ENCODE results near the gene IGF2BP2.
"Not testable (repeated sequence)": the region's sequence is repeated elsewhere in the genome, so short reads cannot be mapped to it uniquely, and the experiment has no call there.

IGF2BP2 gene

DNA sequence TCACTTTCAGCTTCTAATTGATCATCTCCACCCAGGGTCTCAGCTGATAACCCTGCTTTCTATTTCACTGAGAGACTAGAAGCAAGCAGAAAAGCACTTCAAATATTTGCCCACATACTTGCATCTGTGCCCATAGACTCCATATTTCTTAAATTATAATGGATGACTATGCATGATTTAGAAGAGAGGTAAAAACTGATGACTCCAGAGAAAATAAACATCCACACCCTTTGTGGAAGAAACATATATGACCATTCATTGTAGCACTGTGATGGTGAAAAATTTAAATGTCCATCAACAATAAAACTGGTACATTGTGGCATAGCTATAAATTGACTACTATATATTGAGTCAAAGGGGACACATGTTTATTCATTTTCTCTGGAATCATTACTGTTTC lies 7.1 kb upstream of the IGF2BP2 start:
- no peak for FAIRE-seq

DNA sequence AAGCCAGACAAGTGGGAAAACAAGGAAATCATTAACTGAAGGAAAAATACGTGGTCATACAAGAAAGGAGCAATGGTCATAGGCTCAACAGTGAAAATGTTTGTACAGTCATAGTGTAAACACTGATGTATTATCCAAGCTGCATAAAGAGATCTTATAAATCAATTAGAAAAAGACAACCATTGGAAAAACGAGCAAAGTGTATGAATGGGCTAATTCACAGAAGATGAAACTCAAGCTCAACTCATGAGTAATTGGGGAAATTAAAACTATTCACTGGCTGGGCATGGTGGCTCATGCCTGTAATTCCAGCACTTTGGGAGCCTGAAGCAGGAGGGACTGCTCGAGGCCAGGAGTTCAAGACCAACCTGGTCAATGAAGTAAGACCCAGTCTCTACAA lies 6.4 kb upstream of the IGF2BP2 start:
- FAIRE-seq, result no peak

DNA sequence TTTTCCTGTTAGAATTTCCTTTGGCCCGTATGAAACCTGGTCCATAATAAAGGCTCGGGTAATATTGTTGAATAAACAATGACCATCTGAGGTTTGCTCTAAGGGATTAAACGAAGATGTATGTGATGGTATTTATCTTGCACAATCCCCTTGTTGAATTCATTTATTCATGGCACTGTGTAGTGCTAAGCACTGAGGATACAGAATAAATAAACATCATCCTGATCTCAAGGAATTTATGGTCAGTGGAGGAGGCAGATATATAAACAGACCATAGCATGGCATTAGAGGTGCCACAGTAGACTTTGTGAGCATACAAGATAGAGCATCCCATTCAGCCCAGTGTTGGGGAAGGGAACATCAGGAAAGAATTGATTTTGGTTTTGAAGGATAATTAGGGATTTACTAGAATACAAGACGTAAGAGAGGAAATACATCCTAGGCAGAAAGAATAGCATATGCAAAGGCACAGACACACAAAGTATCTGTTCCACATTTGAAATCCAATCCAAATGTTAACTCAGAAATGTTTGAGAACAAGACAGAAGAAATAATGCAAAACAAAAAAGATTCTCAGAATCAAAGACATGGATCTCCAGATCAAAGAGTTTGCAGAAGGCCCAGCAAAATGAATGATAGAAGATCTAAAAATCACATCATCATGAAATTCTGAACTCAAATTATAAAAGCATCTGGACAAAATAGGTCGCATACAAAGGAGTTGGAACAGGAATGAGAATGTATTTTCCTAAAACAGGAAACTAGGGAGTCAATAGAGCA lies 5.4 kb upstream of the IGF2BP2 start:
- no peak for FAIRE-seq

DNA sequence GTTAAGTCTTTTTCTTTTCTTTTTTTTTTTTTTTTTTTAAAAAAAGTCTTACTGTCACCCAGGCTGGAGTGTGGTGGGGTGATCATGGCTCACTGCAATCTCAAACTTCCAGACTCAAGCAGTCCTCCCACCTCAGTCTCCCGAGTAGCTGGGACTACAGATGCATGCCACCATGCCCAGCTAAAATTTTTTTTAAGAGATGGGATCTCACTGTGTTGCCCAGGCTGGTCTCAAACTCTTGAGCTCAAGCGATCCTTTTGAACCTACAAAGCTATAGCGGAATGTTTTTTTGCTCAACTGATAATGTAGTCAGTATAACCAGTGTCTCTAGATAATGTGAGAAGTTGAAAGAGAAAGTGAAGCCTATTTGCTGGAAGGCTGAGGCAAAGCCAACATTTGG lies 3.9 kb upstream of the IGF2BP2 start:
- no peak for FAIRE-seq

- FAIRE-seq, result no peak
These were observed 2.9 kb upstream of the IGF2BP2 start for GRCh38 chr3:185827595-185828344.

GRCh38 chr3:185825639-185826481 lies 1.0 kb upstream of the IGF2BP2 start:
- FAIRE-seq, result no peak

DNA sequence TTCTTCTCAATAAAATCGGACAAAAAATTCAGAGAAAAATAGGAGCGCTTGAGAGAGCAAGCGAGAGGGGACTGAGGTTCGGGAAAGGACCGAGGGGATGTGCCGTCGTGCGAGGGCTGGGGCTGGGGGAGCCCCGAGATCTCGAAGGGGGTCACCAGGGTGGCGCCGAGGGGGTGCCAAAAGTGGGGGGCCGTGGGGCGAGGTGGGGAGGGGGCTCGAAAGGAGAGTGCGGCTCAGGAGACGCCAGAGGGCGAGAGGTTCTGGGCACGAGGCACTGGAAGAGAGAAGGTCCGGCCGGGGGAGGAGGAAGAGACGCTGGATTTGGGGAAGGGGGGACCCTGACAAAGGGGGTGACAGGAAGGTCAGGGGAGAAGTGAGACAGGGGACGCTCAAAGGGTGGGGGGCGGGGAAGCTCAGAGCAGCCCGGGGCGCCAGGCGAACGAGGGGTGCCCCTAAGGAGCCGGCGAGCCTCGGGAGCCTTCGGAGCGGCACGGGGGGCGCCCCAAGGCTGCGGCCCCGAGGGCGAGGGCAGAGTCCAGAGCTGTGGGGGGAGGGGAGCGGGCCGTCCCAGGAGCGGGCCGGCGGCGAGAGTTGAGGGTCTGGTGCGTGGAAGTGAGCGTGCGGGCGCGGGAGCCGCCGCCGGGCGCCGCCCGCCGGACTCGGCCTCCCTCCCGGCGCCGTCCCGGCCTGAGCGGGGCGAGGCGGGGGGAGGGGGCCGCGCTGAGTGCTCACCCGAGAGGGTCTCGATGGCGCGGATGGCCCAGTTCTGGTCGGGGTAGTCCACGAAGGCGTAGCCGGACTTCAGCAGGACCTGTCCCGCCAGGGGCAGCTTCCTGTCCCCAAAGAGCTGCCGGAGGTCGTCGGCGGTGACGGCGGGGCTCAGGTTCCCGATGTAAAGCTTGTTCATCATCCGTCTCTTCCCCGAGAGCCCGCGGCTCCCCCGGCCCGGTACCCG lies 514 bp downstream of the IGF2BP2 start:
- FAIRE-seq, result no peak

DNA sequence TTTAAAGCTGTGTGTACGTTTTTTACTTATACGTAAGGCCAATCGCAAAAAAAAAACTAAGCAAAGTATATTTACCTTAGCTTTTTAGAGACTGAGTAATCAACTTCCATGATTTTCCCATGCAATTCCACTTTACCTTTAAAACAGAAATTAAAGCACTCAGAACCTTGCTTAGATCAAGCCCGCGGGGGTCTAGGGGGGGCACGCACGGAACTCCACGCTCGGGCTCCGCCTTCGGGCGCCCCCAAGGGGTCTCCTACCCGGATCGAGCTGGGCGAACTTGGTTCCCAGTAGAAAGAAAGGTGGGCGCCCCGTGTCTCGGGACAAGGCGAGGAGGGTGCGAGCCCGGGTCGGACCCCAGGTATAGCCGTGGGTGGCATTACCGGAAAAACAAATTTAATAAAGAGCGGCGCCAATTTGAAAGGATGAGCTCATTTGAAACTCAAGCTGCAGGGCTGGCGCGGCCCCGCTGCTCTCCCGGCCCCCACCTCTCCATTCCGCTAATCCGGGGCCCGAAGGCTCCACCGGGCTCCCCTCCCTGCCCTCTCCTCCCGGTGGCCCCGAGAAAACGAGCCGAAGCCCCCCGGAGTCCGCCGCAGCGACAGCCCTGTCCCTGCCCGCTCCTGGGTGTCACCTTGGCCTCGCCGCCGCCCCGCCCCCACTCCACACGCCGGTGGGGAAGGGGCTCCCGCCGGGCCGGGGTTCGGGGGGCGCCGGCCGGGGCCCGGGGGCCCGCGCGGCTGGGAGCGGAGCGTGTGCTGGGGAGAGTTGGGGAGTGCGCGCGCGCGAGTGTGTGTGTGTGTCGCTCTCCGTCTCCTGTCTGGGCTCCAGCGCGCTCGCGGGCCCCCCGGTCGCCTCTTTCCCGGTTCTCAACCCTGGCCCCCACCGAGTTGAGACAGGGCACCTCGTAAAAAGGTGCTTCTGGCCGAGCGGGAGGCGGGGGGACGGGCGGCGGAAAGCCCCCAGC lies 1.5 kb downstream of the IGF2BP2 start:
- peak; percentile 98 for FAIRE-seq

- FAIRE-seq, result no peak
These were observed 2.4 kb downstream of the IGF2BP2 start for GRCh38 chr3:185822221-185823000.

DNA sequence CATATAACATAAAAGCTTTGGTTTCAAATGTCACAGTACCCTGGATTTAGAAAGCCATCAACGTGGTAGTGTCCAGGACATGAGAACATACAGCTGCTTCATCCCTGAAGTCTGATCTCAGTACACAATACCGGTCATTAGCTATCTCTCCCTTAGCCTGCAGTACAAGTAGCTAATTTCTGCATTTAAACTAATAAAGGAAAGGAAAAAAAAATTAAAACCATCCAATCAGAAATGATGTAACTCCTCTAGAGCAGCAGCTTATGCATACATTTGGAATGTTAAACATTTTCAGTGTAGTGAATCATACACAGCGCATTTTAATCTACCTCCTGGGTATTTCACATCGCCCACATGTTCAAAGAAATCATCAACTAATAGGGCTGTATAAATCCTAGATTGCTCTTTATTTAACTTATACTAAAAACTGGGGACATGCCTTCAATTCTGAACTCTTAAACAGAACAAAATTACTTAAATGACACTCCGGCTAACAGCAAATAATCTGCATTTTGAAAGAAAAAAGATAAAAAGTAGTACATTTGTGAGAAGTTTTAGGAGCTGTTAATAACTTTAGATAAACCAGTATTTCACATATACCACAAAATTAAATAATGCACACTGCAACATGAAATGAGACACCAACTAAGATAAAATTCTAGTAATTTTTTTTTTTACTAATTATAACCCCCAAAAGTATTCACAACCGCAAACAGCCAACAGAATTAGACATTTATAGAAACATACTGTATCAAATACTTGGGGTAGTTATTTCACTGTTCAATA lies 3.7 kb downstream of the IGF2BP2 start:
- peak; percentile 95 for FAIRE-seq

DNA sequence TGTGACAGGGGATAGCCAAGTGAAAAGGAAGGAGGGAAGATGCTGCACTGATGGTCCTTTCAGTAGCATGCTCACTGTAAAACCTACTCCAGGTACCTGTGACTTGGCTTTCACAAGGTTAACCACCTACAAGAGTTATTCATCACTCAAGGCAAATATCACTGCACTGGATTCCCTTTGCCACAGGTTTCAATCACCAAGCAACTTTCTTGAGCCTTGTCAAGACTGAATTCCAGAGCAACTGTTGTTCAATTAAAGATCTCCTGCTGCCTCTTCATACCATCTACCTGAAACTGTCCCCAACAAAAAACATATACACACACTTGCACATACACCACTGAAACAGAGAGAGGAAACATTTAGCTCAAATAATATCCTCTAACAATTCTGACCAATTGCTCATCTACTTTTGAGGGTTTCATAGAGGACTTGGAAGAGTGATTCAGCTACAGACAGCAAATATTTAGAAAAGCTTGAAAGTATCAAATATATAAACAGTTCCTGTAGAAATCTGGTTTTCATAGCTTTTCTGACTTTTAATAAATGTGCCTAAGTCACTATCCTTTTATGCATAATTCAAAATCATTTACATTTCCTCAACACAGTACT lies 6.5 kb downstream of the IGF2BP2 start:
- FAIRE-seq, result no peak

- FAIRE-seq, result peak; percentile 42
These were observed 9.2 kb downstream of the IGF2BP2 start for GRCh38 chr3:185815391-185816282.

GRCh38 chr3:185813691-185814215 lies 11.1 kb downstream of the IGF2BP2 start:
- peak; percentile 84 for FAIRE-seq

DNA sequence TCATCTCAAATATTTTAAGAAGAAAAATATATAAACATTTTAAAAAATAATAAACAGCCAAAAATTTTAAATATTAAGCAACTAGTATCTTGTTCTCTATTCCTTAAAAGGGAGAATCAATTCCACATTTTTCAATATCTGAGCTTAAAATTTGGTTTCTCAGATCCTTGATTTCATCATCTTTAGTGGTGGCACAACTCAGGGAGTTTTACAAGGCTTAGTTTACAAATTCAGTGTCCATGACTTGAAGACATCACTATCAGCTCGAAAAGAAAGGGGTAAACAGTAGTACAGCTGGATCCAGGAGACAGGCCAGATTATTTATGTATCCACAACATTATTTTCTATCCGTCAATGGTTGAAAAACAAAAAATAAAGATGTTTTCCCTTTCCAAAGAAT lies 11.6 kb downstream of the IGF2BP2 start:
- FAIRE-seq, result peak; percentile 66

GRCh38 chr3:185807445-185808068 lies 17.3 kb downstream of the IGF2BP2 start:
- no peak for FAIRE-seq

DNA sequence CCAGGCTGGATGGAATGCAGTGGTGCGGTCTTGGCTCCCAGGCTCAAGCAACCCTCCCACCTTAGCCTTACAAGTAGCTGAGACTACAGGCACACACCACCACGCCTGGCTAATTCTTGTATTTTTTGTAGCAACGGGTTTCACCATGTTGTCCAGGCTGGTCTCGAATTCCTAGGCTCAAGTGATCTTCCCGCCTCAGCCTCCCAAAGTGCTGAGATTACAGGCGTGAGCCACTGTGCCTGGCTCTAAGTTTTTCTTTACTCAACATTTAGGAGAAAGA lies 26.1 kb downstream of the IGF2BP2 start:
- not testable (repeated sequence) for FAIRE-seq

All from G401.6 (cell line).